Gastrocnemius medialis (tissue), 4 donors: ENCODE measurements around the gene BCL10.

Source experiments
- CTCF ChIP-seq, 5 experiments: fragments of 450-650 bp in 3 of 5; fragments of 200-600 bp in 2 of 5; sonication (generic) in 2 of 5; IDR thresholded peaks in 4 of 5; conservative IDR thresholded peaks in 1 of 5; 1 replicate in 4 of 5; 2 replicates in 1 of 5; pipeline ENCODE4 v1.5.1; 2016 to 2019; ENCODE audit warnings: antibody characterized with exemption in 5 of 5, mild to moderate bottlenecking in 3 of 5, moderate library complexity in 3 of 5
- POLR2A ChIP-seq, 2 donors: fragments of 450-650 bp; IDR thresholded peaks; one replicate each; pipeline ENCODE4 v1.6.1; 2017; ENCODE audit warnings: antibody characterized with exemption in 2 of 2, mild to moderate bottlenecking in 2 of 2, moderate library complexity in 2 of 2

GRCh38 chr1:85318217-85318616, 41.8 kb upstream of the BCL10 start:
- TF ChIP-seq CTCF (IDR thresholded peaks at IDR 0.05 in 4 of 5, conservative IDR thresholded peaks at IDR 0.05 in 1 of 5) (no peak), POLR2A (IDR thresholded peaks at IDR 0.05) (no peak)
